HG02623 (cell line): ENCODE data around the gene DNAJB13.

Source experiments
- ATAC-seq: cut with Tn5 transposase; IDR thresholded peaks from one replicate; pipeline ENCODE4 v1.9.1; 2021; ENCODE audit warnings: moderate library complexity; ENCODE audit not compliant: unreplicated experiment

The DNAJB13 gene

GRCh38 chr11:73949912-73950311 lies 914 bp upstream of the DNAJB13 start:
- ATAC-seq = no peak

- no peak for ATAC-seq
Observed at GRCh38 chr11:73951797-73952196, 971 bp downstream of the DNAJB13 start.

GRCh38 chr11:73956876-73957653 lies 6.2 kb downstream of the DNAJB13 start:
- no peak for ATAC-seq

- no peak for ATAC-seq
Observed at GRCh38 chr11:73957654-73958361, 7.0 kb downstream of the DNAJB13 start.

- ATAC-seq = no peak
Observed at GRCh38 chr11:73958521-73959141, 7.8 kb downstream of the DNAJB13 start.

GRCh38 chr11:73961321-73961720 lies 10.5 kb downstream of the DNAJB13 start:
- ATAC-seq = no peak

- ATAC-seq = no peak
Observed at GRCh38 chr11:73962101-73962705, 11.4 kb downstream of the DNAJB13 start.

GRCh38 chr11:73963861-73964260 lies 13.0 kb downstream of the DNAJB13 start:
- ATAC-seq = no peak

GRCh38 chr11:73965076-73965763 lies 14.4 kb downstream of the DNAJB13 start:
- ATAC-seq = no peak

- ATAC-seq = no peak
Observed at GRCh38 chr11:73965764-73966121, 14.9 kb downstream of the DNAJB13 start.

GRCh38 chr11:73968356-73968966 lies 17.6 kb downstream of the DNAJB13 start:
- no peak for ATAC-seq

GRCh38 chr11:73969091-73969490 lies 18.3 kb downstream of the DNAJB13 start:
- no peak for ATAC-seq

- ATAC-seq = no peak
Observed at GRCh38 chr11:73969991-73970800, 19.4 kb downstream of the DNAJB13 start.

GRCh38 chr11:73971175-73971719 lies 20.4 kb downstream of the DNAJB13 start:
- ATAC-seq = no peak

- ATAC-seq = no peak
Observed at GRCh38 chr11:73972187-73972586, 21.4 kb downstream of the DNAJB13 start.

- no peak for ATAC-seq
Observed at GRCh38 chr11:73972620-73973449, 22.0 kb downstream of the DNAJB13 start.

GRCh38 chr11:73974604-73975478 lies 24.0 kb downstream of the DNAJB13 start:
- no peak for ATAC-seq

GRCh38 chr11:73975479-73975757 lies 24.6 kb downstream of the DNAJB13 start:
- no peak for ATAC-seq
